ENCODE results near the gene LGALS9. TPM values are rescaled to one million over a fixed set of nuclear protein-coding genes. Genes with fewer than 3 reads are reported as not detected.
"Not testable (repeated sequence)": the region's sequence is repeated elsewhere in the genome, so short reads cannot be mapped to it uniquely, and the experiment has no call there.

LGALS9 gene
- polyA plus RNA-seq, 1 donor from 2014 or later: not detected

GRCh38 chr17:27655525-27656111, 24.6 kb downstream of the LGALS9 start:
- H2AFZ ChIP-seq (ENCODE audit: low read depth, low read length); H4K20me1 ChIP-seq (ENCODE audit: insufficient read depth); H3K4me3 ChIP-seq (ENCODE audit: low read length); H3K9me3 ChIP-seq (ENCODE audit: low read length); H3K36me3 ChIP-seq (ENCODE audit: insufficient read depth, low read length); H3K27me3 ChIP-seq (ENCODE audit: insufficient read depth, low read depth, low read length); H3K79me2 ChIP-seq (replicated peaks; ENCODE audit: insufficient read depth, low read length); H3K27ac ChIP-seq (ENCODE audit: low read length); H3K9me2 ChIP-seq (ENCODE audit: insufficient read depth, low read length); H3K9ac ChIP-seq (ENCODE audit: low read length); H3K4me2 ChIP-seq (ENCODE audit: low read length); H3F3A ChIP-seq (ENCODE audit: insufficient read depth, low read length, poor library complexity, severe bottlenecking): not testable (repeated sequence)

GRCh38 chr17:27656620-27657019, 25.6 kb downstream of the LGALS9 start:
- not testable (repeated sequence) for H3K9ac ChIP-seq (ENCODE audit: low read length); H3F3A ChIP-seq (ENCODE audit: insufficient read depth, low read length, poor library complexity, severe bottlenecking); H3K4me3 ChIP-seq (ENCODE audit: low read length); H4K20me1 ChIP-seq (ENCODE audit: insufficient read depth); H3K27ac ChIP-seq (ENCODE audit: low read length); H3K4me2 ChIP-seq (ENCODE audit: low read length); H3K79me2 ChIP-seq (replicated peaks; ENCODE audit: insufficient read depth, low read length); H3K27me3 ChIP-seq (ENCODE audit: insufficient read depth, low read depth, low read length); H3K9me3 ChIP-seq (ENCODE audit: low read length); H2AFZ ChIP-seq (ENCODE audit: low read depth, low read length); H3K36me3 ChIP-seq (ENCODE audit: insufficient read depth, low read length); H3K9me2 ChIP-seq (ENCODE audit: insufficient read depth, low read length)

- H3K9me2 ChIP-seq (ENCODE audit: insufficient read depth, low read length): no peaks in the 10 kb centered on the region
- no peak overlapping the region for H3K27ac ChIP-seq (ENCODE audit: low read length)
- H3K9me3 ChIP-seq (ENCODE audit: low read length): no peaks in the 10 kb centered on the region
- H3K36me3 ChIP-seq (ENCODE audit: insufficient read depth, low read length): no peaks in the 10 kb centered on the region
- H2AFZ ChIP-seq (ENCODE audit: low read depth, low read length): no peak overlapping the region
- H3F3A ChIP-seq (ENCODE audit: insufficient read depth, low read length, poor library complexity, severe bottlenecking): no peaks in the 10 kb centered on the region
- H3K9ac ChIP-seq (ENCODE audit: low read length): no peak overlapping the region
- no peaks in the 10 kb centered on the region for H3K27me3 ChIP-seq (ENCODE audit: insufficient read depth, low read depth, low read length)
- TF ChIP-seq EZH2 (IDR thresholded peaks at IDR 0.05; ENCODE audit: borderline replicate concordance, insufficient read depth, low read length, poor library complexity, severe bottlenecking): no peak
- no peak for TF ChIP-seq CTCF (IDR thresholded peaks at IDR 0.05; ENCODE audit: poor library complexity, severe bottlenecking)
- TF ChIP-seq POLR2AphosphoS5 (IDR thresholded peaks at IDR 0.05): no peak
- TF ChIP-seq TAF1 (IDR thresholded peaks at IDR 0.05; ENCODE audit: low read depth): no peak
- no peak for TF ChIP-seq REST (IDR thresholded peaks at IDR 0.05; ENCODE audit: borderline replicate concordance)
- TF ChIP-seq EP300 (conservative IDR thresholded peaks at IDR 0.05; ENCODE audit: poor library complexity, severe bottlenecking): no peak
- no peak for TF ChIP-seq SMC3 (conservative IDR thresholded peaks at IDR 0.05; ENCODE audit: poor library complexity)
- no peak for TF ChIP-seq MXI1 (conservative IDR thresholded peaks at IDR 0.05; ENCODE audit: poor library complexity, severe bottlenecking)
- TF ChIP-seq RAD21 (conservative IDR thresholded peaks at IDR 0.05): no peak
- H4K20me1 ChIP-seq (ENCODE audit: insufficient read depth): no peaks in the 10 kb centered on the region
- no peak overlapping the region for H3K4me3 ChIP-seq (ENCODE audit: low read length)
- H3K4me2 ChIP-seq (ENCODE audit: low read length): no peak overlapping the region
- no peaks in the 10 kb centered on the region for H3K79me2 ChIP-seq (replicated peaks; ENCODE audit: insufficient read depth, low read length)
These were observed 26.6 kb downstream of the LGALS9 start for GRCh38 chr17:27657620-27658019.

Data from neural cell (in vitro differentiated cells).